GM21786 (cell line): ENCODE data around the gene CD63.

ENCODE experiments used
- ATAC-seq: cut with Tn5 transposase; IDR thresholded peaks from one replicate; pipeline ENCODE4 v1.9.1; 2021; ENCODE audit not compliant: unreplicated experiment

Gene CD63

DNA sequence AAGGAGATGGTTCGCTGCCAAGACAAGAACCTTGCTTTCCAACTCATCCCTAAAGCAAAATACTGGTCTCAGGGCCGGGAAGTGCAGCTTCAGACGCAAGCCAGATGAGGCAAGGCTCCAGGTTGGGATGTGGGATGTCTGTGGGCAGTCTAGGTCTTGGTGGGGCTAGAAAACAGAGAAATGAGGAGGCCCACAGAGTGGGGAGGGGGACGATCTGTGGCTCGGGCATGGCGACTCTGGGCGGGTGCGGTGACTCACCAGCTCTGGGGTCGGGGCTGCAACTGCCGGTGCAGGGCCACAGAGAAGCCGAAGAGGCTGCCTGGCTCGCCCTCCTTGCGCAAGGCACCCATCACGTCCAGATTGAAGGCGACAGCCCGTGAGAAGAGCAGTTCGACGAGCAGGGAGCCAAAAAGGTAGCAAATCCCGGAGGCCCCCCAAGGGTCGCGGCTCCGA is 21.6 kb downstream of the CD63 start:
- no peak for ATAC-seq

DNA sequence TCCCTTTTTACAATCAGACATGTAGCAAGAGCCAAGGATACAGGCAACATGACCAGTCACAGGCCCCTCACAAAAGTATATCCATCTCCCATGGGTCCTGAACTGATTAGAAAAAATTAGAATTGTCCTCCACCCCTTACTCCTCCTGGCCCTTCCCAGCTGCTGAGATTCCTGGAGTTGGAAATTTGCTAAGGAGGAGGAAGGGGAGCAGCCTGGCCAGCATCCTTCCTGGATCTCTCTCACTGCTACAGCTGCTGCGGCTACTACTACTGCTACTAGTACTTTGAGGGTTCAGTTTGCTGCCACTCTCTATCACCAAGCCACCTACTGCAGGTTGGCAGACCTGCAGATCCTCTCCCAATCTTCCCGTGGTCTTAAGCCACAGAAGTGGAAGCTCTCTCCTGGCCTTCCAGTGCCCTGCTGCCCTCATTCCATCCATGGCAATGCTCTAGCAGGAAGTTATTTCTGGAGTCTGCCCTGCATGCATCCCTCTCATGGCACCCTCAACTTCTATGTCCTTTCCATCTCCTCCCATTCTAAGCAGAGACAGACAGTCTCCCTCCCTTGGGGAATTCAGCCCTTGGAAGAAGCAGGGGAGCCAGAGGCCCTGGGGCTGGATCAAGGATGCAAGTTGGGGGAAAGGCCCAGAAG is 22.1 kb downstream of the CD63 start:
- ATAC-seq, result no peak

DNA sequence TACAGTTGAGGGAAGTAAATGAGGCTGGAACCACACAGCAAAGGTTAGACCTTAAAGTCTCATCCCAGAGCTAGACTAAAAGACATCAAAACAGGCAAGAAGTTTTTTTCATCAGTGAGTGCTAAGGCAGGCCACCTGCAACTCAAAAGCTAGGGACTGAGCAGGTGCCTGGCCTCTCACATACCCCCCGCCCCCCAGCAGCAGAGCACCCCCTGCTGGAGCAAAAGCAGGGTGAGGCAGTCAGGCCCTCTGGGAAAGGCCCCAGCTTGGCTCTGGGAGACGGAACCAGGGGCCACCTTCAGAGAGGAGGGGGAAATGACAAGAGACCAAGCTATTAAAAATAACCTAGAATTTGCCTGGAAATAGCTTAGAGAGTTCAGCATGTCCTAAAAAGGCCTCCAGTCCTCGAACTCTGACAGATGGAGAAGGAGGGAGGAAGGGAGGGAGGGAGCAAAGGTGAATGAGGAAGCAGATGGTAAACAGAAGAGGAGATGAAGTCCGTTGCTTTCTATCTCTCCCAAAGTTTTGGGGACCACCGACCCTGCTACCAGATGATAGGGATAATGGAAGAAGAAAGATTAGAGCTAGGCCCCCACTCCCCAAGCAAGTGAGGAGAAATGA is 22.9 kb downstream of the CD63 start:
- ATAC-seq, result no peak

DNA sequence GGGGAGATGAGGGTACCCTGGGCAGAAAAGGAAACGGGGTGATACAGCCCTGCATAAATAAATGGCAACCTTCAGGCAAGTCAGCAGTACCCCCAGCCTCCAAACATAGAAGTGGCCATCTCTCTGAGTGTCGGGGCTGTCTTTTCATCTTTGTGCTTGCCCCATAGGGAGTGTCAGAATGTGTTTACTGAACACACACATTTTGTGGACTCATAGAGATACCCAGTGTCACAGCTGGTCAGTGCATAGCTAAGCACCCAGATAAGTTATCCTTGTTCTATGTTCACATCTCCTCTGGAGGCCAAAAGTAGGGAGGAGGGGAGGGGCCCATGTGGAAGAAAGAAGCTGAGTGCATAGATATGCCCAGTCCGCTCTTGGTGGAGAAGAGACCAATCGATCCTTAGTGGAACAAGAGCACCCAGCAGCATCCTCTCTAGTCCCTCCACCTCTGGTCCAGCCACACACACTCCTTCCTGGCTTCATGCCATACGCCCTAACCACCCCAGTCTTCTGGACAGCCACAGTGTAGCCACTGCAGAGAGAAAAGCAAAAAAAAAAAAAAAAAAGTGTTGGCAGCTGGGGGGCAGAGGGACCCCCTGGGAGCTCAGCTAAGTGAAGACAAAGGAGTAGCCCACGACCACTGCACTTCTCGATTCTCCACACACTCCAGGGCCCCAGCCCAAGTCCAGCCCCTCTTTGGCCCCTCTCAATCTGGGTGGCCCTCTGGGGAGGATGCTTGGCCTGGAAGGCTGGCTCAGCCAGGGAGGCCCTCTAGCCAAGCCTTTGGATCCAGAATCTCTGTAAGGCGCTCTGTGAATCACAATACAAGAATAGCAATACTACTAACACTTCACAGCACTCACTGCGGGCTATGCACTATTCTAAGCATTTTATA is 23.7 kb downstream of the CD63 start:
- ATAC-seq, result no peak

DNA sequence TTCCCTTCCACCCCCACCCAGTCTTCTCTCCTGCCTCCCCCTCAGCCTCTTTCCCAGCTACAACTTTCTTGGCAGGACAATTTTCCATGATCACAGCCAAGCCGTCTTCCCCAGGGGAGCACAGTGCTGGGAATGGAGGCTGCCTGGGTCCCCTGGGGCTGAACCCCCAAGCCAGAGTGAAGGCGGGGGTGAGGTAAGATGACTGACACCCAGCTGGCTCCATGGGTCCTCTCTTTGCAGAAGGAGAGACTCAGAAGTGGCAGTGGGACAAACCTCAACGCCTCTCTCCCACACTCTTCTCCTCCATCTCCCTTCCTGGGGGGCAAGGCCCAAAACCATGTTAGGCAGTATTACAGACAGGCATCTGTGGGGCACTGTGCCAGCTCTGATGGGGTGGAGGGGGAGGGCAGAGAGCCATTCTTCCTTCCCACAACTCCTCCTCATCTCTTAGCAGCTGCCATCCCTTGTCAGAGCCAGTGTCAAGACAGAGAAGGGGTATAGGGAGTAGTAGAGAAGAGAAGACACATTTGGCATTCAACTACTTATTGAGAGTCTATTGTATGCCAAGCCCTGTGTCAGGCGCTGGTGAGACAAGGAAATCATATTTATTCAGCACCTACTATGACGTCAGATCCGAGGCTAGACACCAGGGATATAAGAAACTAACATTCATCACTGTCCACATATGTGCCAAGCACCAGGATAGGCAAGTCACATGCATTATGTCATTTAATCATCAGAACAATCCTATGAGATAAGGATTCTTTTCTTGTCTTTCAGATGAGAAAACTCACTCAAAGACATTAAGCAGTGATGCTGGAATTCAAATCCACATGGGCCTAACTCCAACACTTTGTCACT is 24.7 kb downstream of the CD63 start:
- no peak for ATAC-seq

DNA sequence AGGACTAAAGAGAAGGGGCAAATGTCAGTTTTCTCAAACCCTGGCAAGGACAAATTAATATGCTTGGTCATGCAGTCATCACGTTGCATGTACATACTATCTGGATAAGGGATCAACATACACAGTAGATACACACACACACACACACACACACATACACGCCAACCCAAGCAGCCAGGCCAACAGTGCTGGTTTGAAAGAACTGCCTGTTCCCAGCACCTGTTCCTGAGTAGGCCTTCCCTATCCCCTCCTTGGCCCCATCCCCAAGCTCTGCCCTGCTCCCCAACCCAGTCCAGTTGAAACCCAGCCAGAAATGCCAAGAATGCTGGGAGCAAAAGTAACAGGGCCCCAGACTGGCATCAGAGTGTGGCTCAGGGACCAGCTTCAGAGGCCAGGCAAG is 25.5 kb downstream of the CD63 start:
- ATAC-seq, result no peak

DNA sequence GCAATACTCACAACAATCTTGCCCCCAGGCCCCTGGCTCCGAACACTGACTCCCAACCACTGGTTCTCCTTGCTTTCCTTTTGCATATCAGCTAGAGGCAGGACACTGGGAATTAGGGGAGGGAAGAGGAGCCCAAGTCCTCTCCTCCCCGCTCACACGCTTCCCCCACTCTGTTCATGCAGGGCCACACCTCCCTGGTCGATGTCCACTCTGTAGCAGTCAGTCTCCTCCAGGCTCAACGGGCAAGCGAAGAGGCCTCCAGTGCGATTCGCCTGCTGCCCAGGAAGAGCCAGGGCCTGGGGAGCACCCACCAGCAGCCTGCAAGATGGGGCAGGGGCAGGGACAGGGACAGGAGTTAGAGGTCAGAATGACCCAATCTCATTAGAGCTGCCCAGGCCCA is 25.9 kb downstream of the CD63 start:
- no peak for ATAC-seq

DNA sequence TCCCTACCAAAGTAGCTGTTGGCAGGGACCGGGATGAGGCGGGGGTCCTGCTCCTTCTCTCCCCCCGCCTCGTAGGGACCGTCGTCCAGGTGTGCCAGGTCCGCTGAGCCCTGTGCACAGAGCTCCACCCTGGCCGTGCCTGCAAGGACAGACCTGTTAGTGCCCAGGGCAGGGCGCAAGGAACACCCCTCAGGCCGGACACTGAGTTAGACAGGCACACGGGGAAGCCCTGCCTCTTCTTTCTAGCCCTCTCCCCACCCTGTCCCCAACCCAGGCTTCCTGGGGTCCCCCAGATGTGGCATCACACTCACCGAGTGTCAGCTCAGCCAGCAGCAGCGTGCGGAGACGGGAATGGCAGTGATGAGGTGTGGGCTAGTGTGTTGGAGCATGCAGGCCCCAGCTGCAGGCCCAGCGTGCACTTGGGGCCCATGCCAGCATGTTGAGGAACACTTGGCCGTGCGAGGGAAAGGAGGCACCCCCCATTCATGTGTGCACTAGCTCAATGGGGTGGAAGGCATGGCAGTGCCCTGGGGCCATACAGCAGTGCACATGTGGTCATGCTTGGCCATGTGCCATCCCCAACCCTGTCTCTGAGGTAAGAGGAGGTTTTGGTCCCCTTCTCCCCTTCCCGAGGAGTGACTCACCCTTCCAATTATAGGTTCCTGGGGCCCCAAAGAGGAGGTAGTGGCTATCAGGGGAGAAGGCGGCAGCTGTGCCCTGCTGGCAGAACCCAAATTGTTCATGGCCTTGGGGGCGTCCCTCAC is 28.4 kb downstream of the CD63 start:
- ATAC-seq, result no peak

DNA sequence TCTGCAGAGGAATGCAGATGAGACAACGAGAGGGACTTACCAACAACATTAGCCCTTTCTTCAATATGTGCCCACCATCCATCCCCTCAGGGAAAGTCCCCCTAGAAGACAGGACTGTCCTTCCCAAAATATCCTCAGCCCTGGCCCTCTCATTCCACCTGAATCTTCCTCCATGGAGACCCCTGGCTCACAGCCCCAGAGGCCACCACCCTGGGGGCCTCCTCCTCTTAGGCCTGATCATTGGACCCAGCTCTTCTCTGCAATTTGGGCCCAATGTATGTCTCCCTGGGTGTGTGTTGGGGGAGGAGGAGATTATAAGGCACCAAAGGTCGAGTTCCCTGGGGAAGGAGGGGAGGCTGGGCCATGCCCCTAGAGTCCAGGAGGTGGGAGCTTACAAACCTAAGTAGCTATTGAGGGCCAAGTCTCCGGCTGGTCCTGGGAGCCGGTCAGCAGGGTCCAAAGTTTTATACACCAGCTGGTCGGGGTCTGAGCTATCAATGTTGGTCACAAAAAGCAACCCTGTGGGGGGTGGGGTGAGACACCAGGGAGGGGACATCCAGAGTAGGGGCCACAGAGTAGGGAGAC is 29.2 kb downstream of the CD63 start:
- ATAC-seq, result no peak

DNA sequence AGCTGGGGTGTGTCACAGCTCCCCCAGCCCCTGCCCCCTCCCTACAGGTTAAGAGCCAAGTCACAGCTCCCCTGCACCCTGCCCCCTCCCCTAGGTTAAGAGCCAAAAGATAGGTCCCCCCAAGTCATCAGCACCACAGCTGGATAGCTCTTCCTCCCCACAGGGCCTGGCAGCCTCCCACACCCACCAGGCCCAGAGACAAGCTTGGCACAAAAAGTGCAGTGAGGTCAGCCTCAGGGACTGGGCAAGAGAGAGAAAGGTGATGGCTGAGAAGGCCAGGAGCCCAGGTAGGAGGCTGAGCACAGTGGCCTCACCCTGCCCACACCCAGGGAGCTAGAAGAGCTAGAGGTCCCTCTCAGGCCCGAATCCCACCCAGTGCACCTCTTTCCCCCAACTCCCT is 29.8 kb downstream of the CD63 start:
- ATAC-seq, result no peak

DNA sequence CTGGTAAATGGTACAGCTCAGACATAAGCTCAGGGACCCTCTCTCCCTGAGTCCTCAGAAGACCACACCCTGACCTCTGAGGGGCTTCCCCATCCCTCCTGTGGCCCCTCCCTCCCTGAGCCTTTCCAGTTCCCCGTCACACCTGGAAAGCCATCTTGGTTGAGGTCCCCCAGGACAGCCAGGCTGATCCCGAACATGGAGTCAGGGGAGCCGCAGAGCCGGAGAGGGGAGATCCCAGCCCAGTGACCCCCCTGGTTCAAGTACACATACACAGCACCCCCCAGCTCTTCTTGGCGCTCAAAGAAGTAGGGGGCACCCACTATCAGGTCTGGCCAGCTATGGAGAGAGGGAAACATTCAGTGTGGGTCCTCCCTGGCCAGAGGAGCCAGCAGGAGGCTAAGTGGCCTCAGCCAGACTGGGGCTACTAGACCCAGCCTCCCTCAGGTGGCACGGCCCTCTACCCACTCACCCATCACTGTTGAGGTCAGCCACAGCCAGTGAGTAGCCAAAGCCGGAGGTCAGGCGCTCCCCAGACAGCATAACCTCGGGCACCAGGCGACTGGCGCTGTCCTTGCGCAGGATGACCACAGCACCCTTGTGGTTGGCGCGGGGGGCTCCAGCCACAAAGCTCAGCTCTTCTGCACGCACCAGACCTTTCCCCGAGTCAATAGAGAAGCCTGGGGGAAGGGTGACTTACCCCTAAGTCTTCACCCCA is 30.4 kb downstream of the CD63 start:
- ATAC-seq, result no peak

DNA sequence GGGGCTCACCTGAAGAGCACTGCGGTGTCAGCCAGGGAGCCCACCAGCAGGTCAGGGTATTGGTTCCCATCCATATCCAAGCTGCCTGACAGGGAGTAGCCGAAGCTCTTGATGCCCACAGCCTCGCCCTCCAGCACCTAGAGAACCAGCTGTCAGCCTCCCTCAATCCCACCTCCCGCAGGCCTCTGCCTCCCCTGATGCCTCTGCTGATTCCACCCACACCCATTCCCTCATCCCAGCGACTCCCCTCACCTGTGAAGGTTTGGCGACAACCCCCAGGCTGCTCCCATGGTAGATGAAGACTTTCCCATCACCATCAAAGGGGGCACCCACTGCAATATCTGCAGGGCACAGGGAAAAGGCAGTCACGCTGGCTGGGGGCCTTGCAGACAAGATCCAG is 31.1 kb downstream of the CD63 start:
- ATAC-seq, result no peak

DNA sequence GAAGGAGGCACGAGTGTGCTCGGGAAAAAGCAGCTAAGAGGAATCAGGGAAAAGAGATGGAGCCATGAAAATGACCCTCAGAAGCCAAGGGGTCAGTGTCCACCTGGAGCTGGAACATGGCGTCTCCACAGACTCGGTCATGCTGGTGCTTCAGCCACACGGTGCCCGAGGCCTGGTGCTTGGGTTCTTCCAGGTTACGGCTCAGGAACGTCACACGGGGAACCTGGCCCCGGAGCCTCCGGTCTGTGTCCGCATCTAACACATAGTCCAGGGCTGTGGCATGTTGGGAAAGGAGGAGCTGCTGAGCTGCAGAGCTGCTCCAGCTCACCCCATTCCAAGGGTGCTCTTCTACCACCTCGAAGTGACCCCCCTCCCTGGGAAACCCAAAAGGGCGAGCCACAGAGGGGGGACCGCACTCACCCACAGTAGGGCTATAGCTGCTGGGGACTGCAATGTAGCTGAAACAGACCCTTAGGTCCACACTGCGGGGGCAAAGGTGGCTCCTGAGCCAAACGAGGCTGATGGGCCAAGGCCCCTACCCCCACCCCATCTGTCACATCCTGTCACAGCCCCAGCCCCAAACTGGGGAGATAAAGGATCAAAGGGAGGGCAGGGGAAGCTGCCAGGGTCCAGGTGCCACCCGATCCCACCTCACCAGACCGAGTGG is 31.9 kb downstream of the CD63 start:
- no peak for ATAC-seq

DNA sequence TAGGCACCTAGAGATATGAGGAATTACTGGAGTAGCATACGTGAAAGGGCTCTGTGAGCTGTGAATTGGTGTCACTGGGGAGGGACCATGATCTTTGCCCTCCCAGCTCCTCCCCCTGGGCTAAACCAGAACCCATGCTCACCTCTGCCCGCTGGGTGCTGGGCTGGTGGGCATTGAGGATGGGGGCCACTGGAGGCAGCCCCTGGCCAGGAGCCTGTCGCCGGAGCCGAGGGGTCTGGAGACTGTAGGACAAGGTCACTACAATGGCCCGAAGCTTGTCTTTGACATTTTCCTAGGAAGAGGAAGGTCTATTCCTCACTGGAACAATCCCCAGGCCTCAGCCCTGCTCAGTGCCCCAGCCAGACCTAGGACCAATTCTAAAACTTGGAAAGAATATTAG is 32.7 kb downstream of the CD63 start:
- no peak for ATAC-seq

DNA sequence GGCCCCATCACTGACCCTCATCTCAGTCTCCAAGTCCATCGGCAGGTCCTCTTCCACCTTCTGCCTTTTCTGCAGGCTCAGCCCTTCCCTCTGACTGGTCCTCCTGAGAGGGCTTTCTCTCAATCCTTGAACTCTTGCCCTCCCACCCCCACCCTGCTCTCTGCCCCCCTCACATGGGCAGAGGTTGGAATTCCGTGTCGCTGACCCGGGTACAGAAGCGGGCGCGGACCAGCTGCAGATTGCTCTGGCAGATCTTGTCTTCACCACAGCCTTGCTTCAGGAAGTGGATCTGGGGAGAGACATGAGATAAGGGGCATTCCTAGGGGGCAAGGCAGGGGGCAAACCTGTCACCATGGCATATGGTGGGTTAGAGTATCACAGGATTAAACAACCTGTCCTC is 33.5 kb downstream of the CD63 start:
- ATAC-seq, result no peak

DNA sequence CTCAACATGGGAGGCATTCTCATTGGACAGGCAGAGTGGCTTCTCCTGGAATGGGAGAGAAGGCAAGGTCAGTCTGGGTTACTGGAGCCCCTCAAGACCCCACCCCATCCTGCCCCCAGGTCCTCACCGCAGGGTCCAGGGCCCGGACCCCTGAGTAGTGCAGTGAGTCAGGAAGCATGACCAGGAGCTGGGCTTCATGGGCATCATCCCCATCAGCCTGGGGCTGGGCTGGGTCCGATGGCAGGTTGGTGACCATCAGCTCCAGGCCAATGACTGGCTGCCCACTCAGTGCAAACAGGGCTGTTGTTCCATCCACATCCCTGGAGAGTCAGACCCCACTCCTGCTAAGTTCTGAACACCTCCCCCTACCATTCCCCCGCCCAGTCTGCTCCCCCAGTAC is 34.2 kb downstream of the CD63 start:
- no peak for ATAC-seq

DNA sequence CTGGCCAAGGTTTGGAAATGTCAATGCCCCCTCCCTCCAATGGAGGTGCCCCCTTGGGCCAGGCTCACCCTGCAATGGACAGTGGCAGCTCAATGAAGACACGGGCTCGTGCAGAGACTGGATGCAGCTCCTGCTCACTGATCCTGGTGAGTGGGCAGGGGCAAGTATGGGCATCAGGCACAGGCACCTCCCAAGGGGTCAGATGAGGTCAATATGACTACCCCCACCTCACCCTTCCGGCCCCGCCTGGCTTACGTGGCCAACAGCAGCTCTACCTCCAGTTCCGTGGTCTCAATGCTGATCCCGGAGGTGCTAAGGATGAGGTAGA is 34.7 kb downstream of the CD63 start:
- no peak for ATAC-seq

DNA sequence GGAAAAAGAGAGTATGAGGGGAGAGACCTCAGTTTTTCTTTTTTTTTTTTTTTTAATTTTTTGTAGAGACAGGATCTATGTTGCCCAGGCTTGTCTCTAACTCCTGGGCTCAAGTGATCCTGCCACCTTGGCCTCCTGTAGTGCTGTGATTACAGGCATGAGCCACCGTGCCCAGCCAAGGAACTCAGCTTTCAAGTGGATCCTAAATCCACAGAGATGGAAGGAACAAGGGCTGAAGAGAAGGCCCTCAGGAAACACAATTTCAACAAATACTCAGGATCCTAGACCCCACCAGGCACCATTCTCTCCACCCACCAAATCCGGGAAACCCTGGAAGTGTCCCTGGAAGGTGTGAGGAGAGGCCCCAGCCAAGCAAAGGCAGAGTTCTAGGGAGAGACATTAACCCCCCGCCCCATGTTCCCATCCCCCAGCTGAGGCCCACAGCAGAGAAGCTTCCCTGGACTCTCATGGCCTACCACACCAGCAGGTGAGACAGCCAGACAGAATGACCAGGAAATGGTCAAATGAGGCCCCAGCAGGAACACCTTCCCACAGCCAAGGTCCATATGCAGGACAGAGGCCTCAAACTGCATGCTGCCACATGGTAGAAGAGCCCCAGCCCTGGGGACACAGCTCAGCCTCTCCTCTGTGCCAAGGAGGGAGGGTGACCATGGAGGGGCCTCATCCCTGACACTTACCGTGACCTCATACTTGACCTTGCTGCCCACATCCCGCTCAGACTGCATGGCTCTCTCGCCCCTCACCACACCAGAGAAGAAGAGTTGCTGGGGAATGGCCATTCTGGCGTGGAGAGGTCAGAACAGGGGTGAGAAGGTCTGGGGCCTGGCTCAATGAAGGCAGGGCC is 35.3 kb downstream of the CD63 start:
- no peak for ATAC-seq
